K562 (cell line): ENCODE results near the gene PCDHA11. TPM values are rescaled to one million over a fixed set of nuclear protein-coding genes. Genes with fewer than 3 reads are reported as not detected.

Source experiments
- ATAC-seq: fragments of 200-7000 bp; cut with Tn5 transposase; 3 replicates; pipeline ENCODE4 v1.9.1; 2020; ENCODE audit warnings: moderate library complexity
- BruUV-seq: library from RNA; stranded (reverse); fragments of 400-500 nt; replicated peaks from 2 replicates; lab custom pipeline; 2021; lab: Mats Ljungman, UMichigan
- CTCF ChIA-PET: fragments of 300-600 bp; formaldehyde crosslinking; extraction: SDS; loops from one replicate; lab custom pipeline; 2021; ENCODE audit warnings: low intra/inter-chr PET ratio; lab: Yijun Ruan, JAX
- POLR2A ChIA-PET: fragments of 300-600, 350-650 bp; sonication (Branson Sonifier 250); formaldehyde crosslinking; extraction: SDS; loops from one replicate; lab custom pipeline; 2021; ENCODE audit warnings: antibody characterized with exemption, inconsistent platforms; lab: Yijun Ruan, JAX
- DNase-seq, 4 experiments: peaks; one replicate each; pipeline versions ENCODE4 v3.0.0 to v3.0.0-alpha.2; 2011 to 2018; ENCODE audit warnings: low spot score in 3 of 4, mixed read lengths in 3 of 4; ENCODE audit errors: extremely low read depth in 1 of 4
- FAIRE-seq: peaks from 2 replicates; lab custom pipeline; 2011; peaks lifted over from hg19 to GRCh38; lab: Jason Lieb, UNC
- H2AFZ ChIP-seq: 2 replicates; pipeline ENCODE4 v1.6.0; 2011; ENCODE audit warnings: low read depth, low read length, control low read depth, inconsistent platforms
- H3K27ac ChIP-seq: fragments of 200-600 bp; 3 replicates; pipeline ENCODE4 v1.8.0; 2011; ENCODE audit warnings: low read depth, mild to moderate bottlenecking, control low read depth, inconsistent platforms, low read length, moderate library complexity, mixed read lengths; ENCODE audit errors: extremely low read depth
- H3K27me3 ChIP-seq, 2 experiments: fragments of 300-600 bp in 1 of 2; 2 replicates in 1 of 2; 3 replicates in 1 of 2; pipeline versions ENCODE4 v1.6.0 to v1.8.0; 2011; ENCODE audit warnings: inconsistent platforms in 2 of 2, low read length in 2 of 2, mild to moderate bottlenecking in 1 of 2, mixed read lengths in 1 of 2, moderate library complexity in 1 of 2; ENCODE audit not compliant: control insufficient read depth in 2 of 2, insufficient read depth in 2 of 2
- H3K36me3 ChIP-seq: fragments of 300-600 bp; 3 replicates; pipeline ENCODE4 v1.8.0; 2011; ENCODE audit warnings: mild to moderate bottlenecking, low read length, inconsistent platforms; ENCODE audit not compliant: control insufficient read depth, insufficient read depth
- H3K4me1 ChIP-seq, 2 experiments: fragments of 200-600 bp in 1 of 2; replicated peaks in 1 of 2; 2 replicates in 1 of 2; 3 replicates in 1 of 2; pipeline versions ENCODE4 v1.5.1 to v1.8.0; 2011; ENCODE audit warnings: inconsistent platforms in 2 of 2, low read length in 2 of 2, mild to moderate bottlenecking in 1 of 2, mixed read lengths in 1 of 2, moderate library complexity in 1 of 2; ENCODE audit not compliant: control insufficient read depth in 2 of 2, insufficient read depth in 2 of 2
- H3K4me2 ChIP-seq: 2 replicates; pipeline ENCODE4 v1.6.1; 2011; ENCODE audit warnings: low read length, control low read depth, inconsistent platforms, mixed read lengths; ENCODE audit not compliant: insufficient read depth
- H3K4me3 ChIP-seq: fragments of 200-600 bp; sonication (generic), shearing (Covaris generic); 2 replicates; pipeline ENCODE4 v1.5.1; 2016; ENCODE audit warnings: control low read depth, inconsistent platforms
- H3K79me2 ChIP-seq: fragments of 200-600 bp; 3 replicates; pipeline ENCODE4 v1.8.0; 2011; ENCODE audit warnings: low read length, inconsistent platforms; ENCODE audit not compliant: control insufficient read depth, insufficient read depth
- H3K9ac ChIP-seq, 2 experiments: 2 replicates each; pipeline versions ENCODE4 v1.6.0 to v1.6.1; 2011; ENCODE audit warnings: low read depth in 2 of 2, low read length in 2 of 2, control low read depth in 1 of 2, inconsistent platforms in 1 of 2, mild to moderate bottlenecking in 1 of 2, mixed read lengths in 1 of 2; ENCODE audit not compliant: insufficient read depth in 1 of 2
- H3K9me1 ChIP-seq: one replicate; pipeline ENCODE4 v1.6.0; 2011; ENCODE audit warnings: inconsistent platforms, mild to moderate bottlenecking, low read length, moderate library complexity; ENCODE audit not compliant: control insufficient read depth, insufficient read depth
- H3K9me3 ChIP-seq: replicated peaks from 2 replicates; pipeline ENCODE4 v1.5.1; 2011; ENCODE audit warnings: low read depth, low read length, inconsistent platforms; ENCODE audit not compliant: control insufficient read depth, insufficient read depth
- H4K20me1 ChIP-seq: replicated peaks from 2 replicates; pipeline ENCODE4 v1.6.1; 2011; ENCODE audit warnings: low read length, inconsistent platforms, mixed read lengths; ENCODE audit not compliant: control insufficient read depth, insufficient read depth
- CTCF ChIP-seq, 3 experiments: IDR thresholded peaks in 2 of 3; conservative IDR thresholded peaks in 1 of 3; 2 replicates each; pipeline ENCODE4 v1.5.1; 2011 to 2012; ENCODE audit warnings: low read length in 3 of 3, mild to moderate bottlenecking in 3 of 3, control low read depth in 2 of 3, improper control_type of control experiment in 1 of 3, inconsistent platforms in 1 of 3, low read depth in 1 of 3, mixed read lengths in 1 of 3, moderate library complexity in 1 of 3; ENCODE audit not compliant: insufficient read depth in 2 of 3
- GTF2B ChIP-seq: IDR thresholded peaks from 2 replicates; pipeline ENCODE4 v1.6.1; 2011; ENCODE audit not compliant: insufficient read length; ENCODE audit errors: extremely low read depth
- ILK ChIP-seq: fragments of 450-650 bp; IDR thresholded peaks from 2 replicates; pipeline ENCODE4 v1.6.1; 2016; ENCODE audit warnings: missing genetic modification characterization, low read depth, mild to moderate bottlenecking, missing compliant biosample characterization, moderate library complexity, borderline replicate concordance
- MCM5 ChIP-seq: fragments of 450-650 bp; IDR thresholded peaks from 2 replicates; pipeline ENCODE4 v1.6.1; 2016; ENCODE audit warnings: low read depth
- ZMIZ1 ChIP-seq, 2 experiments: fragments of 150-350 bp in 1 of 2; IDR thresholded peaks; 2 replicates each; pipeline ENCODE4 v1.6.1; 2012 to 2016; ENCODE audit warnings: low read depth in 2 of 2, low read length in 2 of 2, mild to moderate bottlenecking in 1 of 2, moderate library complexity in 1 of 2
- ZNF518B ChIP-seq: fragments of 250-450 bp; sonication (Bioruptor Pico); IDR thresholded peaks from 2 replicates; pipeline ENCODE4 v1.5.0; 2021; ENCODE audit warnings: mild to moderate bottlenecking, moderate library complexity
- WGBS: fragments of 100-300 bp; shearing (Covaris generic); methylation state at CpG from one replicate; pipeline ENCODE4 v1.1.6; 2016; ENCODE audit warnings: low coverage, mixed read lengths; ENCODE audit not compliant: insufficient coverage; ENCODE audit errors: missing lambda C conversion rate; 5-methylcytosine and 5-hydroxymethylcytosine counted together
- in situ Hi-C: fragments of 300-500 bp; cut with MboI; formaldehyde crosslinking; loops from 4 replicates; pipeline ENCODE4 v1.15.0; 2018; ENCODE audit warnings: inconsistent platforms, mixed read lengths
- intact Hi-C: fragments of 100-400 bp; cut with micrococcal nuclease; formaldehyde crosslinking; loops from 2 replicates; pipeline ENCODE4 v1.14.2; 2022
- polyA plus RNA-seq, 8 experiments: library from polyadenylated mRNA; depleted of rRNA in 4 of 8; stranded (reverse) in 5 of 8; unstranded in 3 of 8; fragments of >200 nt; fragmentation: Nextera tagmentation in 2 of 8; fragmentation: Illumina TruSeq in 1 of 8; extraction: Ambion mirVana in 2 of 8; extraction: Trizol in 1 of 8; gene quantifications; 2 replicates each; pipeline versions ENCODE4 v1.2.1 to v1.2.3, GENCODE V29; 2011 to 2014; ENCODE audit warnings: inconsistent platforms in 1 of 8, missing spikeins in 1 of 8
- total RNA-seq, 7 experiments: library from RNA; depleted of rRNA in 6 of 7; stranded (reverse); fragments of >200 nt in 6 of 7; fragmentation: Illumina TruSeq in 2 of 7; extraction: Trizol in 2 of 7; gene quantifications; 2 replicates each; pipeline versions ENCODE4 v1.2.1 to v1.2.3, GENCODE V29; 2011 to 2021; ENCODE audit warnings: low replicate concordance in 1 of 7

Gene PCDHA11
- total and polyA plus RNA-seq, 9 of the 15 experiments (the other 6 are each of a cell fraction or from before 2014, with no cell fraction given) = not detected

GRCh38 chr5:140823475-140823874 lies 45.3 kb upstream of the PCDHA11 start (continued):
- TF ChIP-seq ZNF518B (CRISPR knock-in tag) = no peak

- in situ Hi-C loops = no loop called here
These were observed 40.9 kb upstream of the PCDHA11 start, which contains the start of gene PCDHA6 for GRCh38 chr5:140827704-140828361. PCDHA6 (plus strand) TSS chr5:140827960; CDS start chr5:140828092, 132 bp downstream.

More at GRCh38 chr5:140827704-140828361, 40.9 kb upstream of the PCDHA11 start, which contains the start of gene PCDHA6:
- ChIA-PET POLR2A (no interaction called here), CTCF (no interaction called here)
- no peak within 1 kb of the TSS for H3K4me3 ChIP-seq
- no peaks in the 10 kb centered on the region for H3K9me3 ChIP-seq
- no peak for ATAC-seq
- H3K27ac ChIP-seq = no peak within 1 kb of the TSS
- no peaks in the 10 kb centered on the region for H3K9me1 ChIP-seq
- BruUV-seq = no TSS peak
- intact Hi-C loops = loop anchor here (5.0 kb wide), 1 partner anchor 214 kb away; no protein-coding TSS in a partner anchor
- H3K9ac ChIP-seq = no peak within 1 kb of the TSS
- no peak within 1 kb of the TSS for H2AFZ ChIP-seq
- TF ChIP-seq CTCF (IDR thresholded peaks at IDR 0.05 in 2 of 3, conservative IDR thresholded peaks at IDR 0.05 in 1 of 3; ENCODE audit: insufficient read depth in 2 of 3, low read depth in 1 of 3, low read length in 3 of 3) (peak; percentile 13 to 28 (median 19); a peak in 2 of 6 replicates), ZMIZ1 (IDR thresholded peaks at IDR 0.05; ENCODE audit: low read depth in 2 of 2, low read length in 2 of 2) (no peak), GTF2B (no peak), MCM5 (no peak), ILK (tag) (no peak)
- no peak for FAIRE-seq
- H3K27me3 ChIP-seq = no peaks in the 10 kb centered on the region
- H3K4me1 ChIP-seq = peaks cover 0 to 20% of the 10 kb centered on the region in 2 experiments; a peak in 2 of 5 replicates
- H3K36me3 ChIP-seq = no peaks in the 10 kb centered on the region
- 8% methylated on average over 25 of the region's 27 CpGs for WGBS
- H3K4me2 ChIP-seq = no peak within 1 kb of the TSS
- peak in 1 of 4 experiments; percentile 11 for DNase-seq
- no peaks in the 10 kb centered on the region for H3K79me2 ChIP-seq
- no peaks in the 10 kb centered on the region for H4K20me1 ChIP-seq
